HepG2 (cell line): ENCODE measurements around the gene PRDX5. TPM values are rescaled to one million over a fixed set of nuclear protein-coding genes. Genes with fewer than 3 reads are reported as not detected.
A peak's percentile ranks its signal among the peaks of the same experiment; 100 is the strongest.

ENCODE experiments used
- HNF4A ChIP-seq: sonication (generic); formaldehyde crosslinking; IDR thresholded peaks from 2 replicates; pipeline ENCODE4 v1.4.0; 2020; ENCODE audit warnings: missing genetic modification reagents
- IKZF5 ChIP-seq: IDR thresholded peaks from 2 replicates; pipeline ENCODE4 v1.6.1; 2018; ENCODE audit warnings: missing genetic modification reagents, mild to moderate bottlenecking, missing compliant biosample characterization
- KLF11 ChIP-seq: IDR thresholded peaks from 2 replicates; pipeline ENCODE4 v1.6.1; 2016; ENCODE audit warnings: missing compliant biosample characterization
- MIXL1 ChIP-seq: IDR thresholded peaks from 2 replicates; pipeline ENCODE4 v1.6.1; 2016
- NFYB ChIP-seq: sonication (generic); formaldehyde crosslinking; IDR thresholded peaks from 2 replicates; pipeline ENCODE4 v1.4.0; 2020; ENCODE audit warnings: missing genetic modification reagents
- RERE ChIP-seq: IDR thresholded peaks from 2 replicates; pipeline ENCODE4 v1.6.1; 2016; ENCODE audit warnings: low read depth, missing genetic modification reagents, missing compliant biosample characterization
- SAP130 ChIP-seq: IDR thresholded peaks from 2 replicates; pipeline ENCODE4 v1.6.1; 2016; ENCODE audit warnings: low read depth
- SMYD3 ChIP-seq: sonication (generic); formaldehyde crosslinking; IDR thresholded peaks from 2 replicates; pipeline ENCODE4 v1.8.1; 2023; ENCODE audit warnings: mild to moderate bottlenecking, missing genetic modification reagents
- SOX6 ChIP-seq, 2 experiments: fragments of 450-650 bp in 1 of 2; sonication (generic) in 1 of 2; formaldehyde crosslinking in 1 of 2; IDR thresholded peaks; 2 replicates each; pipeline versions ENCODE4 v1.4.0 to v1.6.1; 2017 to 2020; ENCODE audit warnings: antibody characterized with exemption in 1 of 2, mild to moderate bottlenecking in 1 of 2, missing genetic modification reagents in 1 of 2
- SP1 ChIP-seq, 2 experiments: fragments of 450-650 bp in 1 of 2; sonication (generic) in 1 of 2; formaldehyde crosslinking in 1 of 2; IDR thresholded peaks; 2 replicates each; pipeline versions ENCODE4 v1.4.0 to v1.6.1; 2016 to 2020; ENCODE audit warnings: missing genetic modification reagents in 1 of 2
- STAG1 ChIP-seq: sonication (generic); formaldehyde crosslinking; IDR thresholded peaks from 2 replicates; pipeline ENCODE4 v1.4.0; 2020; ENCODE audit warnings: missing genetic modification reagents
- ZFP62 ChIP-seq: sonication (generic); formaldehyde crosslinking; IDR thresholded peaks from 2 replicates; pipeline ENCODE4 v1.4.0; 2020; ENCODE audit warnings: missing genetic modification reagents
- ZNF296 ChIP-seq: sonication (generic); formaldehyde crosslinking; conservative IDR thresholded peaks from 2 replicates; pipeline ENCODE4 v1.5.0; 2020; ENCODE audit warnings: mild to moderate bottlenecking, missing genetic modification reagents
- ZNF550 ChIP-seq: sonication (generic); formaldehyde crosslinking; IDR thresholded peaks from 2 replicates; pipeline ENCODE4 v1.4.0; 2020; ENCODE audit warnings: mild to moderate bottlenecking, missing genetic modification reagents, borderline replicate concordance
- ZNF678 ChIP-seq: sonication (generic); formaldehyde crosslinking; IDR thresholded peaks from 2 replicates; pipeline ENCODE4 v1.4.0; 2020; ENCODE audit warnings: mild to moderate bottlenecking, missing genetic modification reagents
- ZNF720 ChIP-seq: sonication (generic); formaldehyde crosslinking; IDR thresholded peaks from 2 replicates; pipeline ENCODE4 v1.4.0; 2020; ENCODE audit warnings: missing genetic modification reagents
- ZNF782 ChIP-seq: sonication (generic); formaldehyde crosslinking; IDR thresholded peaks from 2 replicates; pipeline ENCODE4 v1.4.0; 2020; ENCODE audit warnings: missing genetic modification reagents, mild to moderate bottlenecking, borderline replicate concordance
- polyA plus RNA-seq, 8 experiments: library from polyadenylated mRNA; depleted of rRNA in 3 of 8; stranded (reverse) in 7 of 8; unstranded in 1 of 8; fragments of >200 nt; fragmentation: Illumina TruSeq in 4 of 8; extraction: Trizol in 4 of 8; gene quantifications; 2 replicates each; pipeline versions ENCODE4 v1.2.1 to v1.2.3, GENCODE V29; 2011 to 2016; ENCODE audit warnings: low read depth in 4 of 8, missing spikeins in 1 of 8, mixed read lengths in 1 of 8; ENCODE audit not compliant: insufficient read depth in 1 of 8
- total RNA-seq, 5 experiments: library from RNA; depleted of rRNA; stranded (reverse); fragments of >200 nt; fragmentation: Illumina TruSeq; extraction: Trizol; gene quantifications; 2 replicates each; pipeline ENCODE4 v1.2.3, GENCODE V29; 2016; ENCODE audit warnings: low read depth in 1 of 5
- TF ChIP-seq, protein P1 (sequence below): IDR thresholded peaks from 2 replicates; pipeline ENCODE4 v1.6.1; 2018; ENCODE audit warnings: missing genetic modification reagents
- TF ChIP-seq, protein P2 (sequence below): IDR thresholded peaks from 2 replicates; pipeline ENCODE4 v1.6.1; 2016; ENCODE audit warnings: low read depth

The PRDX5 gene
- total and polyA plus RNA-seq, 2 of the 13 experiments (the other 11 are each of a cell fraction or from before 2014, with no cell fraction given), result 215 to 311 TPM

GRCh38 chr11:64355078-64355940 is 37.4 kb downstream of the PRDX5 start (continued):
- TF ChIP-seq ZNF550 (no peak), MIXL1 (CRISPR knock-in tag) (0 out of 2 replicates have a peak, but pooled peaks have one; percentile 53), STAG1 (peak; percentile 73), ZNF678 (CRISPR knock-in tag) (no peak), KLF11 (CRISPR knock-in tag) (0 out of 2 replicates have a peak, but pooled peaks have one; percentile 31), ZNF296 (CRISPR knock-in tag) (no peak), SAP130 (CRISPR knock-in tag) (peak; percentile 82), NFYB (CRISPR knock-in tag) (no peak), ZNF720 (CRISPR knock-in tag) (no peak), IKZF5 (CRISPR knock-in tag) (peak; percentile 80; the same call in 1 of the 2 replicates), ZFP62 (no peak), RERE (CRISPR knock-in tag) (no peak), HNF4A (CRISPR knock-in tag) (peak; percentile 56; the same call in 1 of the 2 replicates), SP1 (IDR thresholded peaks at IDR 0.05) (no peak), SP1 (CRISPR knock-in tag; IDR thresholded peaks at IDR 0.05) (0 out of 2 replicates have a peak, but pooled peaks have one; percentile 11), SMYD3 (CRISPR knock-in tag) (no peak), ZNF782 (CRISPR knock-in tag) (no peak; the same call in 1 of the 2 replicates), SOX6 (IDR thresholded peaks at IDR 0.05) (no peak), SOX6 (CRISPR knock-in tag; IDR thresholded peaks at IDR 0.05) (0 out of 2 replicates have a peak, but pooled peaks have one; percentile 27)
- TF ChIP-seq, protein P1, sequence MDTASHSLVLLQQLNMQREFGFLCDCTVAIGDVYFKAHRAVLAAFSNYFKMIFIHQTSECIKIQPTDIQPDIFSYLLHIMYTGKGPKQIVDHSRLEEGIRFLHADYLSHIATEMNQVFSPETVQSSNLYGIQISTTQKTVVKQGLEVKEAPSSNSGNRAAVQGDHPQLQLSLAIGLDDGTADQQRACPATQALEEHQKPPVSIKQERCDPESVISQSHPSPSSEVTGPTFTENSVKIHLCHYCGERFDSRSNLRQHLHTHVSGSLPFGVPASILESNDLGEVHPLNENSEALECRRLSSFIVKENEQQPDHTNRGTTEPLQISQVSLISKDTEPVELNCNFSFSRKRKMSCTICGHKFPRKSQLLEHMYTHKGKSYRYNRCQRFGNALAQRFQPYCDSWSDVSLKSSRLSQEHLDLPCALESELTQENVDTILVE (CRISPR knock-in tag), result peak; percentile 41; the same call in 1 of the 2 replicates
- TF ChIP-seq, protein P2, sequence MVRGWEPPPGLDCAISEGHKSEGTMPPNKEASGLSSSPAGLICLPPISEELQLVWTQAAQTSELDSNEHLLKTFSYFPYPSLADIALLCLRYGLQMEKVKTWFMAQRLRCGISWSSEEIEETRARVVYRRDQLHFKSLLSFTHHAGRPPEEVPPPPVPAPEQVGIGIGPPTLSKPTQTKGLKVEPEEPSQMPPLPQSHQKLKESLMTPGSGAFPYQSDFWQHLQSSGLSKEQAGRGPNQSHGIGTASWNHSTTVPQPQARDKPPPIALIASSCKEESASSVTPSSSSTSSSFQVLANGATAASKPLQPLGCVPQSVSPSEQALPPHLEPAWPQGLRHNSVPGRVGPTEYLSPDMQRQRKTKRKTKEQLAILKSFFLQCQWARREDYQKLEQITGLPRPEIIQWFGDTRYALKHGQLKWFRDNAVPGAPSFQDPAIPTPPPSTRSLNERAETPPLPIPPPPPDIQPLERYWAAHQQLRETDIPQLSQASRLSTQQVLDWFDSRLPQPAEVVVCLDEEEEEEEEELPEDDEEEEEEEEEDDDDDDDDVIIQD (CRISPR knock-in tag), result peak; percentile 52; the same call in 1 of the 2 replicates
